Heart right ventricle (tissue), 16 donors: ENCODE results near the gene AURKA. TPM values are rescaled to one million over a fixed set of nuclear protein-coding genes. Genes with fewer than 3 reads are reported as not detected.

Experiments
- ATAC-seq, 8 donors: fragments of 200-7000 bp; cut with Tn5 transposase; one replicate each; pipeline ENCODE4 v1.9.1; 2020; ENCODE audit warnings: mild to moderate bottlenecking in 8 of 8, moderate library complexity in 8 of 8, moderate number of reproducible peaks in 1 of 8
- DNase-seq, 2 donors: peaks; one replicate each; pipeline ENCODE4 v3.0.0-alpha.2; 2020
- H3K27ac ChIP-seq, 10 donors: fragments of 200-600 bp; sonication (generic) in 2 of 10; one replicate each; pipeline versions ENCODE4 v1.5.0 to v1.8.0; 2020 to 2022; ENCODE audit warnings: mild to moderate bottlenecking in 3 of 10
- H3K27me3 ChIP-seq, 7 donors: fragments of 200-600 bp; one replicate each; pipeline ENCODE4 v1.8.0; 2021 to 2022; ENCODE audit warnings: mild to moderate bottlenecking in 2 of 7
- H3K36me3 ChIP-seq, 9 donors: fragments of 200-600 bp; sonication (generic) in 1 of 9; one replicate each; pipeline versions ENCODE4 v1.5.0 to v1.8.0; 2020 to 2022; ENCODE audit warnings: mild to moderate bottlenecking in 2 of 9
- H3K4me1 ChIP-seq, 9 donors: fragments of 200-600 bp; sonication (generic) in 1 of 9; one replicate each; pipeline versions ENCODE4 v1.5.0 to v1.8.0; 2020 to 2022; ENCODE audit warnings: mild to moderate bottlenecking in 4 of 9
- H3K4me3 ChIP-seq, 10 donors: fragments of 200-600 bp; sonication (generic) in 2 of 10; one replicate each; pipeline versions ENCODE4 v1.5.0 to v1.8.0; 2020 to 2022; ENCODE audit warnings: mild to moderate bottlenecking in 7 of 10, moderate library complexity in 2 of 10
- H3K9me3 ChIP-seq, 11 donors: fragments of 200-600 bp in 10 of 11; sonication (generic) in 2 of 11; one replicate each; pipeline versions ENCODE4 v1.5.0 to v1.8.0; 2013 to 2022; ENCODE audit warnings: mild to moderate bottlenecking in 2 of 11, control low read depth in 1 of 11, moderate library complexity in 1 of 11
- CTCF ChIP-seq, 9 donors: fragments of 200-600 bp; sonication (generic) in 2 of 9; IDR thresholded peaks; one replicate each; pipeline versions ENCODE4 v1.5.0 to v1.8.0; 2021 to 2022; ENCODE audit warnings: antibody characterized with exemption in 9 of 9, mild to moderate bottlenecking in 5 of 9, moderate library complexity in 1 of 9
- WGBS, 2 donors: extraction: QIAGEN DNeasy Blood & Tissue Kit; methylation state at CpG; one replicate each; pipeline ENCODE4 v1.1.7; 2013; ENCODE audit warnings: inconsistent platforms in 1 of 2; 5-methylcytosine and 5-hydroxymethylcytosine counted together
- intact Hi-C, 10 donors: fragments of 100-400 bp; cut with DNase I; formaldehyde crosslinking; loops; one replicate each; pipeline versions ENCODE4 v1.11.1 to v1.14.2; 2022
- polyA plus RNA-seq, 2 donors: library from polyadenylated mRNA; stranded (reverse); fragments of 200-250 nt; gene quantifications; one replicate each; pipeline ENCODE4 v1.2.3, GENCODE V29; 2013
- total RNA-seq, 10 donors: library from RNA; stranded (reverse); fragmentation: NEBNext Ultra II Directional in 3 of 10; extraction: Animal tissue kit (Norgen Biotek cat#: 25700) in 3 of 10; gene quantifications; one replicate each; pipeline versions ENCODE4 v1.2.1 to v1.2.4, GENCODE V29; 2021 to 2023
- donor health status: Arrhythmogenic right ventricular cardiomyopathy.
- donor health status: ischemic (EF 13 %, LVEDD 7.1; RV severe dilation, severe dysfunction).
- donor health status: healthy with polysubstance abuse.
- donor health status: DM: no; HTN: yes; CAD: no.
- donor health status: DM: no; HTN: no; CAD: no.
- donor health status: ischemic (EF 25% LVEDD 6.9; RV normal size, moderate dysfunction).
- donor health status: ischemic (EF 25% LVEDD 5.7; RV mildly dilated, moderate dysfunction).
- donor health status: healthy.
- donor health status: DM: yes; HTN: yes; CAD: no.
- donor health status: Ischemic cardiomyopathy.
- donor health status: ischemic (EF 35%, LVEDD 5.7; RV mildly dilated, moderate dysfunction).
- donor health status: nonischemic (EF 11% LVEDD 7.7; RV severe dilation, severe dysfunction).
- donor health status: DM: yes; HTN: yes; CAD: no.
- donor health status: PGD.
- donor health status: ischemic (EF 29% LVEDD 5.4; RV normal size, mild dysfunction).
- donor health status: nonischemic (EF 23%, LVEDD 6.1; RV moderate dilation, normal function).

AURKA gene
- total and polyA plus RNA-seq, 12 donors, result 2.4 to 12.2 (median 7.5) TPM

- DNase-seq (no peak), ATAC-seq (no peak)
- 80 to 88% methylated on average over 2 of the region's 2 CpGs for WGBS, 2 donors
- intact Hi-C loops, result no loop called here
- no peaks in the 10 kb centered on the region for H3K9me3 ChIP-seq
- H3K27ac ChIP-seq, result no peak overlapping the region
- peaks cover 0 to 29% (median 17%) of the 10 kb centered on the region in 7 donors for H3K27me3 ChIP-seq
- H3K4me1 ChIP-seq, result peaks cover 0 to 8% (median 0%) of the 10 kb centered on the region in 9 donors
- TF ChIP-seq CTCF (IDR thresholded peaks at IDR 0.05), result no peak
- no peak overlapping the region for H3K4me3 ChIP-seq
- H3K36me3 ChIP-seq, result no peaks in the 10 kb centered on the region
Observed at GRCh38 chr20:56350842-56351241, 41.2 kb downstream of the AURKA start.

- ATAC-seq (no peak), DNase-seq (no peak)
- TF ChIP-seq CTCF (IDR thresholded peaks at IDR 0.05), result no peak
- Histone ChIP-seq H3K27me3 (peaks cover 0 to 44% (median 35%) of the 10 kb centered on the region in 7 donors), H3K27ac (no peak overlapping the region), H3K4me3 (no peak overlapping the region), H3K9me3 (no peaks in the 10 kb centered on the region), H3K4me1 (peaks cover 0 to 13% (median 5%) of the 10 kb centered on the region in 9 donors), H3K36me3 (no peaks in the 10 kb centered on the region)
- intact Hi-C loops, result loop anchor here in 2 of 10 donors (10.0 kb wide), 2 partner anchors 154 to 1664 kb away; no protein-coding TSS in a partner anchor
- whole genome bisulfite sequencing, 2 donors, result 10 to 11% methylated on average over 3 of the region's 3 CpGs
Observed at GRCh38 chr20:56348746-56349145, 43.3 kb downstream of the AURKA start.

- intact Hi-C loops, result loop anchor here in 2 of 10 donors (10.0 kb wide), 2 partner anchors 153 to 1663 kb away; no protein-coding TSS in a partner anchor
- no peak overlapping the region for H3K4me3 ChIP-seq
- H3K9me3 ChIP-seq, result no peaks in the 10 kb centered on the region
- H3K27ac ChIP-seq, result no peak overlapping the region
- WGBS, 2 donors, result 13 to 14% methylated on average over 5 of the region's 5 CpGs
- peaks cover 0 to 48% (median 40%) of the 10 kb centered on the region in 7 donors for H3K27me3 ChIP-seq
- no peak for ATAC-seq
- DNase-seq, result no peak
- no peak for TF ChIP-seq CTCF (IDR thresholded peaks at IDR 0.05)
- H3K4me1 ChIP-seq, result peaks cover 0 to 15% (median 6%) of the 10 kb centered on the region in 9 donors
- H3K36me3 ChIP-seq, result no peaks in the 10 kb centered on the region
Observed at GRCh38 chr20:56348305-56348693, 43.7 kb downstream of the AURKA start.

GRCh38 chr20:56347628-56348304 lies 44.2 kb downstream of the AURKA start:
- intact Hi-C loops, result loop anchor here in 2 of 10 donors (10.0 kb wide), 2 partner anchors 153 to 1663 kb away; no protein-coding TSS in a partner anchor
- ATAC-seq, result no peak
- H3K27ac ChIP-seq, result no peak overlapping the region
- TF ChIP-seq CTCF (IDR thresholded peaks at IDR 0.05), result no peak
- WGBS, 2 donors, result 43 to 47% methylated on average over 13 of the region's 13 CpGs
- H3K27me3 ChIP-seq, result peaks cover 0 to 53% (median 45%) of the 10 kb centered on the region in 7 donors
- DNase-seq, result no peak
- no peak overlapping the region for H3K4me3 ChIP-seq
- H3K9me3 ChIP-seq, result no peaks in the 10 kb centered on the region
- H3K4me1 ChIP-seq, result peaks cover 0 to 15% (median 6%) of the 10 kb centered on the region in 9 donors
- no peaks in the 10 kb centered on the region for H3K36me3 ChIP-seq
